K562 (cell line): Measurements from ENCODE around the gene CHRNA9. TPM values are rescaled to one million over a fixed set of nuclear protein-coding genes. Genes with fewer than 3 reads are reported as not detected.

ENCODE experiments used
- CAMTA2 ChIP-seq: fragments of 250-450 bp; sonication (Bioruptor Pico); conservative IDR thresholded peaks from 2 replicates; pipeline ENCODE4 v1.5.1; 2022
- CHD2 ChIP-seq: IDR thresholded peaks from 2 replicates; pipeline ENCODE4 v1.6.1; 2011; ENCODE audit warnings: low read depth, low read length
- CXXC5 ChIP-seq: fragments of 250-450 bp; sonication (Bioruptor Pico); IDR thresholded peaks from 2 replicates; pipeline ENCODE4 v1.8.0; 2022; ENCODE audit warnings: inconsistent platforms, mild to moderate bottlenecking, moderate library complexity
- HCFC1 ChIP-seq: IDR thresholded peaks from 2 replicates; pipeline ENCODE4 v1.6.1; 2012; ENCODE audit warnings: low read depth, low read length, improper control_type of control experiment
- MAZ ChIP-seq, 2 experiments: fragments of 450-650 bp in 1 of 2; sonication (generic) in 1 of 2; formaldehyde crosslinking; IDR thresholded peaks in 1 of 2; conservative IDR thresholded peaks in 1 of 2; 2 replicates each; pipeline versions ENCODE4 v1.4.0 to v1.5.0; 2020; ENCODE audit warnings: mild to moderate bottlenecking in 1 of 2, missing genetic modification reagents in 1 of 2
- MED1 ChIP-seq: sonication (generic); formaldehyde crosslinking; IDR thresholded peaks from 2 replicates; pipeline ENCODE4 v1.8.1; 2023; ENCODE audit warnings: missing genetic modification reagents, borderline replicate concordance
- MYBL2 ChIP-seq, 2 experiments: fragments of 450-650 bp in 1 of 2; sonication (generic) in 1 of 2; formaldehyde crosslinking in 1 of 2; IDR thresholded peaks; 2 replicates each; pipeline versions ENCODE4 v1.6.1 to v1.8.1; 2017 to 2022; ENCODE audit warnings: borderline replicate concordance in 1 of 2, inconsistent platforms in 1 of 2, low read depth in 1 of 2, mild to moderate bottlenecking in 1 of 2, missing genetic modification reagents in 1 of 2, moderate library complexity in 1 of 2
- RBFOX2 ChIP-seq: fragments of 200-400 bp; formaldehyde crosslinking; IDR thresholded peaks from 2 replicates; pipeline ENCODE4 v1.6.1; 2017; ENCODE audit warnings: low read depth, mild to moderate bottlenecking, low read length, moderate library complexity
- RFX7 ChIP-seq: fragments of 250-450 bp; sonication (Bioruptor Pico); IDR thresholded peaks from 2 replicates; pipeline ENCODE4 v1.5.1; 2021; ENCODE audit warnings: mild to moderate bottlenecking
- STAT5A ChIP-seq: IDR thresholded peaks from 2 replicates; pipeline ENCODE4 v1.6.1; 2012; ENCODE audit warnings: low read length, inconsistent platforms, borderline replicate concordance
- ZNF280A ChIP-seq: fragments of 450-650 bp; IDR thresholded peaks from 2 replicates; pipeline ENCODE4 v1.6.1; 2018; ENCODE audit warnings: mild to moderate bottlenecking, low read depth; ENCODE audit not compliant: partially characterized antibody
- polyA plus RNA-seq, 8 experiments: library from polyadenylated mRNA; depleted of rRNA in 4 of 8; stranded (reverse) in 5 of 8; unstranded in 3 of 8; fragments of >200 nt; fragmentation: Nextera tagmentation in 2 of 8; fragmentation: Illumina TruSeq in 1 of 8; extraction: Ambion mirVana in 2 of 8; extraction: Trizol in 1 of 8; gene quantifications; 2 replicates each; pipeline versions ENCODE4 v1.2.1 to v1.2.3, GENCODE V29; 2011 to 2014; ENCODE audit warnings: inconsistent platforms in 1 of 8, missing spikeins in 1 of 8
- total RNA-seq, 7 experiments: library from RNA; depleted of rRNA in 6 of 7; stranded (reverse); fragments of >200 nt in 6 of 7; fragmentation: Illumina TruSeq in 2 of 7; extraction: Trizol in 2 of 7; gene quantifications; 2 replicates each; pipeline versions ENCODE4 v1.2.1 to v1.2.3, GENCODE V29; 2011 to 2021; ENCODE audit warnings: low replicate concordance in 1 of 7
- TF ChIP-seq, protein P1 (sequence below): sonication (generic); formaldehyde crosslinking; IDR thresholded peaks from 2 replicates; pipeline ENCODE4 v1.8.0; 2022; ENCODE audit warnings: mild to moderate bottlenecking, missing genetic modification reagents
- TF ChIP-seq, protein P2 (sequence below), 2 experiments: fragments of 450-650 bp in 1 of 2; sonication (generic) in 1 of 2; formaldehyde crosslinking in 1 of 2; IDR thresholded peaks; 2 replicates each; pipeline versions ENCODE4 v1.7.1 to v1.9.0; 2016 to 2022; ENCODE audit warnings: inconsistent platforms in 1 of 2, mild to moderate bottlenecking in 1 of 2, missing genetic modification reagents in 1 of 2
- TF ChIP-seq, protein P3 (sequence below): fragments of 250-450 bp; sonication (Bioruptor Pico); IDR thresholded peaks from 2 replicates; pipeline ENCODE4 v1.4.0; 2020; ENCODE audit warnings: mild to moderate bottlenecking

The CHRNA9 gene
- total and polyA plus RNA-seq, 9 of the 15 experiments (the other 6 are each of a cell fraction or from before 2014, with no cell fraction given): not detected

GRCh38 chr4:40311811-40312346 is 23.3 kb upstream of the CHRNA9 start (continued):
- 0 out of 4 replicates have a peak, but pooled peaks of 1 of the 2 experiments have one; percentile 30 for TF ChIP-seq MAZ (CRISPR knock-in tag; conservative IDR thresholded peaks at IDR 0.05 in 1 of 2, IDR thresholded peaks at IDR 0.05 in 1 of 2)
- no peak for TF ChIP-seq MED1
- no peak for TF ChIP-seq RFX7
- TF ChIP-seq CXXC5: peak; percentile 65
- TF ChIP-seq STAT5A: peak; percentile 89
- no peak for TF ChIP-seq RBFOX2
- TF ChIP-seq, protein P1, sequence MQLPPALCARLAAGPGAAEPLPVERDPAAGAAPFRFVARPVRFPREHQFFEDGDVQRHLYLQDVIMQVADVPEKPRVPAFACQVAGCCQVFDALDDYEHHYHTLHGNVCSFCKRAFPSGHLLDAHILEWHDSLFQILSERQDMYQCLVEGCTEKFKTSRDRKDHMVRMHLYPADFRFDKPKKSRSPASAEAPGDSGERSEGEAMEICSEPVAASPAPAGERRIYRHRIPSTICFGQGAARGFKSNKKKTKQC (CRISPR knock-in tag): no peak
- TF ChIP-seq HCFC1: no peak
- no peak for TF ChIP-seq MYBL2 (IDR thresholded peaks at IDR 0.05; ENCODE audit: low read depth)
- no peak for TF ChIP-seq MYBL2 (CRISPR knock-in tag; IDR thresholded peaks at IDR 0.05; ENCODE audit: borderline replicate concordance)
- TF ChIP-seq ZNF280A: no peak
- TF ChIP-seq, protein P2, sequence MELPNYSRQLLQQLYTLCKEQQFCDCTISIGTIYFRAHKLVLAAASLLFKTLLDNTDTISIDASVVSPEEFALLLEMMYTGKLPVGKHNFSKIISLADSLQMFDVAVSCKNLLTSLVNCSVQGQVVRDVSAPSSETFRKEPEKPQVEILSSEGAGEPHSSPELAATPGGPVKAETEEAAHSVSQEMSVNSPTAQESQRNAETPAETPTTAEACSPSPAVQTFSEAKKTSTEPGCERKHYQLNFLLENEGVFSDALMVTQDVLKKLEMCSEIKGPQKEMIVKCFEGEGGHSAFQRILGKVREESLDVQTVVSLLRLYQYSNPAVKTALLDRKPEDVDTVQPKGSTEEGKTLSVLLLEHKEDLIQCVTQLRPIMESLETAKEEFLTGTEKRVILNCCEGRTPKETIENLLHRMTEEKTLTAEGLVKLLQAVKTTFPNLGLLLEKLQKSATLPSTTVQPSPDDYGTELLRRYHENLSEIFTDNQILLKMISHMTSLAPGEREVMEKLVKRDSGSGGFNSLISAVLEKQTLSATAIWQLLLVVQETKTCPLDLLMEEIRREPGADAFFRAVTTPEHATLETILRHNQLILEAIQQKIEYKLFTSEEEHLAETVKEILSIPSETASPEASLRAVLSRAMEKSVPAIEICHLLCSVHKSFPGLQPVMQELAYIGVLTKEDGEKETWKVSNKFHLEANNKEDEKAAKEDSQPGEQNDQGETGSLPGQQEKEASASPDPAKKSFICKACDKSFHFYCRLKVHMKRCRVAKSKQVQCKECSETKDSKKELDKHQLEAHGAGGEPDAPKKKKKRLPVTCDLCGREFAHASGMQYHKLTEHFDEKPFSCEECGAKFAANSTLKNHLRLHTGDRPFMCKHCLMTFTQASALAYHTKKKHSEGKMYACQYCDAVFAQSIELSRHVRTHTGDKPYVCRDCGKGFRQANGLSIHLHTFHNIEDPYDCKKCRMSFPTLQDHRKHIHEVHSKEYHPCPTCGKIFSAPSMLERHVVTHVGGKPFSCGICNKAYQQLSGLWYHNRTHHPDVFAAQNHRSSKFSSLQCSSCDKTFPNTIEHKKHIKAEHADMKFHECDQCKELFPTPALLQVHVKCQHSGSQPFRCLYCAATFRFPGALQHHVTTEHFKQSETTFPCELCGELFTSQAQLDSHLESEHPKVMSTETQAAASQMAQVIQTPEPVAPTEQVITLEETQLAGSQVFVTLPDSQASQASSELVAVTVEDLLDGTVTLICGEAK (IDR thresholded peaks at IDR 0.05): peak; percentile 22; the same call in 1 of the 2 replicates
- TF ChIP-seq, protein P2 (CRISPR knock-in tag; IDR thresholded peaks at IDR 0.05): no peak
- TF ChIP-seq CHD2: no peak
- no peak for TF ChIP-seq CAMTA2 (CRISPR knock-in tag)
- TF ChIP-seq, protein P3, sequence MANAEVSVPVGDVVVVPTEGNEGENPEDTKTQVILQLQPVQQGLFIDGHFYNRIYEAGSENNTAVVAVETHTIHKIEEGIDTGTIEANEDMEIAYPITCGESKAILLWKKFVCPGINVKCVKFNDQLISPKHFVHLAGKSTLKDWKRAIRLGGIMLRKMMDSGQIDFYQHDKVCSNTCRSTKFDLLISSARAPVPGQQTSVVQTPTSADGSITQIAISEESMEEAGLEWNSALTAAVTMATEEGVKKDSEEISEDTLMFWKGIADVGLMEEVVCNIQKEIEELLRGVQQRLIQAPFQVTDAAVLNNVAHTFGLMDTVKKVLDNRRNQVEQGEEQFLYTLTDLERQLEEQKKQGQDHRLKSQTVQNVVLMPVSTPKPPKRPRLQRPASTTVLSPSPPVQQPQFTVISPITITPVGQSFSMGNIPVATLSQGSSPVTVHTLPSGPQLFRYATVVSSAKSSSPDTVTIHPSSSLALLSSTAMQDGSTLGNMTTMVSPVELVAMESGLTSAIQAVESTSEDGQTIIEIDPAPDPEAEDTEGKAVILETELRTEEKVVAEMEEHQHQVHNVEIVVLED (CRISPR knock-in tag): no peak
